GM12878 (cell line): Measurements from ENCODE around the gene LMF2. TPM values are rescaled to one million over a fixed set of nuclear protein-coding genes. Genes with fewer than 3 reads are reported as not detected.

Source experiments
- BCL3 ChIP-seq: IDR thresholded peaks from 2 replicates; pipeline ENCODE4 v1.6.1; 2011; ENCODE audit warnings: borderline replicate concordance, low read depth, mild to moderate bottlenecking, moderate library complexity, low read length; ENCODE audit not compliant: insufficient read depth, poor library complexity, severe bottlenecking
- CHD2 ChIP-seq: IDR thresholded peaks from 2 replicates; pipeline ENCODE4 v1.6.1; 2011; ENCODE audit warnings: low read depth, low read length, improper control_type of control experiment, borderline replicate concordance
- CHD4 ChIP-seq: fragments of 200-600 bp; sonication (generic); IDR thresholded peaks from 2 replicates; pipeline ENCODE4 v1.6.1; 2016; ENCODE audit warnings: mild to moderate bottlenecking
- EGR1 ChIP-seq, 2 experiments: IDR thresholded peaks; 1 replicate in 1 of 2; 2 replicates in 1 of 2; pipeline ENCODE4 v1.6.1; 2011 to 2012; ENCODE audit warnings: low read depth in 2 of 2, low read length in 2 of 2, borderline replicate concordance in 1 of 2, mild to moderate bottlenecking in 1 of 2, moderate library complexity in 1 of 2
- MLLT1 ChIP-seq: fragments of 450-650 bp; IDR thresholded peaks from 2 replicates; pipeline ENCODE4 v1.6.1; 2016; ENCODE audit warnings: mild to moderate bottlenecking
- STAT3 ChIP-seq: IDR thresholded peaks from 2 replicates; pipeline ENCODE4 v1.6.1; 2011; ENCODE audit warnings: low read depth, low read length, improper control_type of control experiment
- ZBTB11 ChIP-seq: fragments of 450-650 bp; formaldehyde crosslinking; IDR thresholded peaks from 2 replicates; pipeline ENCODE4 v1.5.0; 2022; ENCODE audit warnings: mild to moderate bottlenecking, missing genetic modification characterization
- polyA plus RNA-seq, 11 experiments: library from polyadenylated mRNA; depleted of rRNA in 4 of 11; unstranded in 6 of 11; stranded (reverse) in 5 of 11; fragments of >200 nt; fragmentation: Nextera tagmentation in 4 of 11; fragmentation: Illumina TruSeq in 1 of 11; extraction: Ambion mirVana in 4 of 11; extraction: Trizol in 1 of 11; gene quantifications; 1 replicate in 1 of 11; 2 replicates in 10 of 11; pipeline versions ENCODE4 v1.2.1 to v1.2.3, GENCODE V29; 2011 to 2016; ENCODE audit warnings: inconsistent platforms in 2 of 11, missing spikeins in 2 of 11, low read depth in 1 of 11
- total RNA-seq, 4 experiments: library from RNA; depleted of rRNA in 3 of 4; stranded (reverse); fragments of >200 nt in 3 of 4; fragmentation: Illumina TruSeq in 1 of 4; extraction: Trizol in 1 of 4; gene quantifications; 2 replicates each; pipeline versions ENCODE4 v1.2.1 to v1.2.3, GENCODE V29; 2013 to 2021
- TF ChIP-seq, protein P1 (sequence below): fragments of 150-350 bp; IDR thresholded peaks from 2 replicates; pipeline ENCODE4 v1.6.1; 2016; ENCODE audit warnings: low read depth, low read length
- TF ChIP-seq, protein P2 (sequence below): IDR thresholded peaks from 2 replicates; pipeline ENCODE4 v1.6.1; 2011; ENCODE audit warnings: low read depth, mild to moderate bottlenecking, low read length, moderate library complexity, borderline replicate concordance; ENCODE audit errors: extremely low read depth

LMF2 gene
- total and polyA plus RNA-seq, 10 of the 15 experiments (the other 5 are each of a cell fraction or from before 2014, with no cell fraction given), result 0.08 to 57.5 (median 21.2) TPM

DNA sequence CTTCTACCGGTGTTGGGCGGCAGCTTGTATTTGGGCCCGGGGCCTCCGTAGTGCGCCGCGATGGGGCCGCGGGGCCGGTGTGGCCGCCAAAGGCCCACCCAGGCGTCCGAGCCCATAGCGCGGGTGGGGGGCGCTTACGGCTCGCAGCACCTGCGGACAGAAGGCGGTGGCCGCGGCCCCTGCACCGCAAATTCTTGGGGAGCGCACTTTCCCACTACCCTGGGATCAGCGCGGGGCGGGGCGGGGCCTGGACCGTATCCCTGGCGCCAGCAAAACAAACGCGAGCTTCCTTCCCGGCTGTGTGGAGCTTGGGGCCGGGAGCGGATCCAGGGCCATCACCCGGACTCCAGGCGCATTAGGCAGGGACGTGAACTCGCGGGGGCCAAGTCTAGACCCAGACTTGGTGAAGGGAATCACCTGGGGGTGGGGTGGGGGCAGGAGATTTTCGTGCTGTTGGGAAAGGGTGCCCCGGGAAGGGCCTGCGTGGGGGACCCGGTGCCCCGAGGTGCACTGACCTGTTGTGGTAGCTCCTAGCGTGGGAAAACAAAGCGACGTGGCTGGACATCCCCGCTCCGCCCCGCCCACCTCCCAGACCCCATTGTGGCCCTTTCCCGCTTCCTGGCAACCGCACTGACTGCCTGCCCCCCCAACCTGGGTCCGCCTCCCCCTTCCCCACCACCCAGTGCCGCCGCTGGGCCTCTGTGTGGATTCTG lies 24.6 kb upstream of the LMF2 start (continued):
- 0 out of 2 replicates have a peak, but pooled peaks have one; percentile 6 for TF ChIP-seq ZBTB11 (CRISPR knock-in tag)
- TF ChIP-seq, protein P1, sequence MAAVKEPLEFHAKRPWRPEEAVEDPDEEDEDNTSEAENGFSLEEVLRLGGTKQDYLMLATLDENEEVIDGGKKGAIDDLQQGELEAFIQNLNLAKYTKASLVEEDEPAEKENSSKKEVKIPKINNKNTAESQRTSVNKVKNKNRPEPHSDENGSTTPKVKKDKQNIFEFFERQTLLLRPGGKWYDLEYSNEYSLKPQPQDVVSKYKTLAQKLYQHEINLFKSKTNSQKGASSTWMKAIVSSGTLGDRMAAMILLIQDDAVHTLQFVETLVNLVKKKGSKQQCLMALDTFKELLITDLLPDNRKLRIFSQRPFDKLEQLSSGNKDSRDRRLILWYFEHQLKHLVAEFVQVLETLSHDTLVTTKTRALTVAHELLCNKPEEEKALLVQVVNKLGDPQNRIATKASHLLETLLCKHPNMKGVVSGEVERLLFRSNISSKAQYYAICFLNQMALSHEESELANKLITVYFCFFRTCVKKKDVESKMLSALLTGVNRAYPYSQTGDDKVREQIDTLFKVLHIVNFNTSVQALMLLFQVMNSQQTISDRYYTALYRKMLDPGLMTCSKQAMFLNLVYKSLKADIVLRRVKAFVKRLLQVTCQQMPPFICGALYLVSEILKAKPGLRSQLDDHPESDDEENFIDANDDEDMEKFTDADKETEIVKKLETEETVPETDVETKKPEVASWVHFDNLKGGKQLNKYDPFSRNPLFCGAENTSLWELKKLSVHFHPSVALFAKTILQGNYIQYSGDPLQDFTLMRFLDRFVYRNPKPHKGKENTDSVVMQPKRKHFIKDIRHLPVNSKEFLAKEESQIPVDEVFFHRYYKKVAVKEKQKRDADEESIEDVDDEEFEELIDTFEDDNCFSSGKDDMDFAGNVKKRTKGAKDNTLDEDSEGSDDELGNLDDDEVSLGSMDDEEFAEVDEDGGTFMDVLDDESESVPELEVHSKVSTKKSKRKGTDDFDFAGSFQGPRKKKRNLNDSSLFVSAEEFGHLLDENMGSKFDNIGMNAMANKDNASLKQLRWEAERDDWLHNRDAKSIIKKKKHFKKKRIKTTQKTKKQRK, result no peak
- TF ChIP-seq CHD4, result no peak
- no peak for TF ChIP-seq STAT3
- peak in 1 of 2 experiments; percentile 40; a peak in 1 of 3 replicates for TF ChIP-seq EGR1 (IDR thresholded peaks at IDR 0.05; ENCODE audit: borderline replicate concordance in 1 of 2, low read depth in 2 of 2, low read length in 2 of 2)
- TF ChIP-seq, protein P2, sequence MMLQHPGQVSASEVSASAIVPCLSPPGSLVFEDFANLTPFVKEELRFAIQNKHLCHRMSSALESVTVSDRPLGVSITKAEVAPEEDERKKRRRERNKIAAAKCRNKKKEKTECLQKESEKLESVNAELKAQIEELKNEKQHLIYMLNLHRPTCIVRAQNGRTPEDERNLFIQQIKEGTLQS, result no peak
- peak; percentile 89 for TF ChIP-seq MLLT1
- 0 out of 2 replicates have a peak, but pooled peaks have one; percentile 10 for TF ChIP-seq CHD2
- no peak for TF ChIP-seq BCL3
